Adrenal gland (tissue), 5 donors: ENCODE measurements around the gene BTBD9.

Experiments used
- CTCF ChIP-seq, 6 experiments: fragments of 450-650 bp in 4 of 6; fragments of 200-600 bp in 2 of 6; sonication (generic) in 1 of 6; IDR thresholded peaks; 1 replicate in 5 of 6; 2 replicates in 1 of 6; pipeline versions ENCODE4 v1.5.1 to v1.8.0; 2016 to 2021; ENCODE audit warnings: antibody characterized with exemption in 6 of 6, mild to moderate bottlenecking in 2 of 6, moderate library complexity in 1 of 6
- POLR2A ChIP-seq, 2 donors: fragments of 450-650 bp; IDR thresholded peaks; one replicate each; pipeline ENCODE4 v1.6.1; 2017; ENCODE audit warnings: antibody characterized with exemption in 2 of 2, mild to moderate bottlenecking in 2 of 2, moderate library complexity in 1 of 2
- donor health status: DM: no; HTN: no; CAD: no.

- TF ChIP-seq CTCF (IDR thresholded peaks at IDR 0.05): no peak
- TF ChIP-seq POLR2A (IDR thresholded peaks at IDR 0.05): no peak
These were observed 414.0 kb downstream of the BTBD9 start for GRCh38 chr6:38225766-38226165.
